Colonic mucosa (tissue), 4 donors: Measurements from ENCODE around the gene PRPS1L1. TPM values are rescaled to one million over a fixed set of nuclear protein-coding genes. Genes with fewer than 3 reads are reported as not detected.

Experiments
- DNase-seq: peaks from one replicate; pipeline ENCODE4 v3.0.0-alpha.2; 2020
- H3K27ac ChIP-seq: fragments of 200-600 bp; one replicate; pipeline ENCODE4 v1.8.0; 2021
- H3K27me3 ChIP-seq: fragments of 200-600 bp; one replicate; pipeline ENCODE4 v1.8.0; 2021
- H3K36me3 ChIP-seq: fragments of 200-600 bp; one replicate; pipeline ENCODE4 v1.8.0; 2021
- H3K4me1 ChIP-seq: fragments of 200-600 bp; one replicate; pipeline ENCODE4 v1.8.0; 2021; ENCODE audit warnings: mild to moderate bottlenecking
- H3K4me3 ChIP-seq: fragments of 200-600 bp; one replicate; pipeline ENCODE4 v1.8.0; 2021
- H3K9ac ChIP-seq, 2 donors: one replicate each; pipeline ENCODE4 v1.7.0; 2013; ENCODE audit warnings: control low read depth in 2 of 2, low read depth in 2 of 2, low read length in 2 of 2
- H3K9me3 ChIP-seq: fragments of 200-600 bp; one replicate; pipeline ENCODE4 v1.8.0; 2021
- intact Hi-C: fragments of 100-400 bp; cut with DNase I; formaldehyde crosslinking; loops from one replicate; pipeline ENCODE4 v1.14.1; 2022
- total RNA-seq, 2 donors: library from RNA; stranded (reverse); fragmentation: NEBNext Ultra II Directional in 1 of 2; extraction: Animal tissue kit (Norgen Biotek cat#: 25700) in 1 of 2; gene quantifications; one replicate each; pipeline ENCODE4 v1.2.1, GENCODE V29; 2021
- TF ChIP-seq, protein P1 (sequence below): fragments of 200-600 bp; IDR thresholded peaks from one replicate; pipeline ENCODE4 v1.8.0; 2022; ENCODE audit warnings: antibody characterized with exemption, mild to moderate bottlenecking
- donor health status: healthy.
- donor health status: DM: no; HTN: no; CAD: no.
- donor health status: DM: no; HTN: no; CAD: no.

Gene PRPS1L1
- total RNA-seq: not detected

DNA sequence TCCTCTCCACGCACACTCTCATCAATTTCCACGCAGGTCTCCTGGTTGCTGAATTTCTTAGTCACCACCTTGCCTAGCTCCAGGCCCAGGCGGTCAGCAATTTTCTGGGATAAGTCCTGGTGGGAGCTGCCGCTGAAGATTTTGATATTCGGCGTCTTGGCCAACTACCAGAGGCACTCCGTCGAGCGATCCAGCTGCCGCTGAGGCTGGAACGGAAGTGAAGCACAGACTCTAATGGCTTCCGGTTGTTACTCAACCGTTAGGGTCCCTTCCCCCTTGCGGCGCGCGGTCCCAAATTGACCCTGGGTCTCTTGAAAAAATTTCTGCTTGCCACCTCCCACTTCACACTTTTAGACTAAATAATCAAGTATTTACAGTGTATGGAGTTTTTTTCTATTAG is at the start of gene PRPS1L1:
TSS of gene PRPS1L1 (minus strand) at position 219 of the 400 bp plus-strand sequence.
- H3K27me3 ChIP-seq: no peaks in the 10 kb centered on the region
- DNase-seq: no peak
- H3K36me3 ChIP-seq: no peaks in the 10 kb centered on the region
- no peak within 1 kb of the TSS for H3K4me3 ChIP-seq
- intact Hi-C loops: no loop called here
- H3K9me3 ChIP-seq: no peaks in the 10 kb centered on the region
- H3K27ac ChIP-seq: no peak within 1 kb of the TSS
- TF ChIP-seq, protein P1, sequence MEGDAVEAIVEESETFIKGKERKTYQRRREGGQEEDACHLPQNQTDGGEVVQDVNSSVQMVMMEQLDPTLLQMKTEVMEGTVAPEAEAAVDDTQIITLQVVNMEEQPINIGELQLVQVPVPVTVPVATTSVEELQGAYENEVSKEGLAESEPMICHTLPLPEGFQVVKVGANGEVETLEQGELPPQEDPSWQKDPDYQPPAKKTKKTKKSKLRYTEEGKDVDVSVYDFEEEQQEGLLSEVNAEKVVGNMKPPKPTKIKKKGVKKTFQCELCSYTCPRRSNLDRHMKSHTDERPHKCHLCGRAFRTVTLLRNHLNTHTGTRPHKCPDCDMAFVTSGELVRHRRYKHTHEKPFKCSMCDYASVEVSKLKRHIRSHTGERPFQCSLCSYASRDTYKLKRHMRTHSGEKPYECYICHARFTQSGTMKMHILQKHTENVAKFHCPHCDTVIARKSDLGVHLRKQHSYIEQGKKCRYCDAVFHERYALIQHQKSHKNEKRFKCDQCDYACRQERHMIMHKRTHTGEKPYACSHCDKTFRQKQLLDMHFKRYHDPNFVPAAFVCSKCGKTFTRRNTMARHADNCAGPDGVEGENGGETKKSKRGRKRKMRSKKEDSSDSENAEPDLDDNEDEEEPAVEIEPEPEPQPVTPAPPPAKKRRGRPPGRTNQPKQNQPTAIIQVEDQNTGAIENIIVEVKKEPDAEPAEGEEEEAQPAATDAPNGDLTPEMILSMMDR: no peak
- H3K9ac ChIP-seq: no peak within 1 kb of the TSS
- no peaks in the 10 kb centered on the region for H3K4me1 ChIP-seq

DNA sequence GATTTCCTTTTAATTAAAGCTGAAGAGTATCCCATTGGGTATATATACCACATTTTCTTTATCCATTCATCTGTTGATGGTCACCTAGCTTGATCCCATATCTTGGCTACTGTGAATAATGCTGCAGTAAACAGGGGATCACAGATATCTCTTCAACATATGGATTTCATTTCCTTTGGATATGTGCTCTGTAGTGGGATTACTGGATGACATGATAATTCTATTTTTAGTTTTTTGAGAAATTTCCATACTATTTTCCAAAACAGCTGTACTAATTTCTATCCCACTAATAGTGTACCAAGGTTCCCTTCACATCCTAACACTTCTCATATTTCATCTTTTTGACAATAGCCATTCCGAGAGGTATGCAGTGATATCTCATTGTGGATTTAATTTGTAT is 48.8 kb upstream of the PRPS1L1 start:
- H3K9me3 ChIP-seq: no peaks in the 10 kb centered on the region
- TF ChIP-seq, protein P1: no peak
- H3K9ac ChIP-seq: no peak overlapping the region
- no peak overlapping the region for H3K4me3 ChIP-seq
- intact Hi-C loops: no loop called here
- no peak for DNase-seq
- H3K27ac ChIP-seq: no peak overlapping the region
- H3K27me3 ChIP-seq: no peaks in the 10 kb centered on the region
- H3K36me3 ChIP-seq: no peaks in the 10 kb centered on the region
- H3K4me1 ChIP-seq: no peaks in the 10 kb centered on the region

DNA sequence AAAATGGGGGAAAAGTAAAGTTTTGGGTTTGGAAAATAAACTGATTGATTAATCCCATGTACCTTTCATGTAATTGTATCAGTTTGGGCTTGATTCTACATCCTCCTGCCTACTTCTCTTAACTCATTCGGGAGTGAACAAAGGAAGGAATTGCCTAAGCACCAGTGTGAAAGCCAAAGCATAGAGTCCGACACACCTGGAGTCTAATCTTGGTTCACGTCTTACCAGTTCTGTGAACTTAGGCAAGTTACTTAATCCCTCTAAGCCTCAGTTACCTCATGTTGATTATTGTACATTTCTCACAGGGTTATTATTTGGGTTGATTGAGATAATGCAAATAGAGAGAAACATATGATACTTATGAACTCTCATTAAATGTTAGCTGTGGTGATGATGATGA is 41.1 kb upstream of the PRPS1L1 start:
- H3K9ac ChIP-seq: no peak overlapping the region
- H3K4me1 ChIP-seq: no peaks in the 10 kb centered on the region
- DNase-seq: no peak
- H3K36me3 ChIP-seq: no peaks in the 10 kb centered on the region
- H3K27ac ChIP-seq: no peak overlapping the region
- intact Hi-C loops: loop anchor here (10.0 kb wide), 1 partner anchor 276 kb away; no protein-coding TSS in a partner anchor
- TF ChIP-seq, protein P1: no peak
- H3K9me3 ChIP-seq: no peaks in the 10 kb centered on the region
- H3K4me3 ChIP-seq: no peak overlapping the region
- no peaks in the 10 kb centered on the region for H3K27me3 ChIP-seq

DNA sequence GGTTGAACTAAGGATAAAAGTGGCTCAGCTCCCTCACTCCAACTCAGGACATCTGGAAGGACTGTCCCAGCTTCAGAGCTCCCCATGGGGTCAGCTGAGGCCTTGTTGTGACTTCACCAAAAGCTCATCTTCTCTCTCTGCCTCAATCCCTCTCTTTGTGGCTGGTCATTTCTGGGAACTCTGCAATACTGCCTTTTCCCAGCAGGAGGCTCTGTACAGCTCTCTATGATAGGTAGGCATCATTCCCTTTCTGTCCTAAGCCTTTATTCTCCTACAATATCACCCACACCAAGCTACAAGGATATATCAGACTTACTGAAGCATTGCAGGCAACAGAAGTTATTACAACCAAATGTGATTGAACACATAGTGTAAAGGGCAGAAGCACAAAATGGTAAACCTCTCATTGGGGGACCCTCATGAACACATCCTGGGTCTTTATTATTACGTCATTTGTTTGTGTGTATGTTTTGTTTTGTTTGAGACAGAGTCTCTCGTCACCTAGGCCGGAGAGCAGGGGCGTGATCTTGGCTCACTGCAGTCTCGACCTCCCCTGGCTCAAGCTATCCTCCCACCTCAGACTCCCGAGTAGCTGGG is 36.7 kb upstream of the PRPS1L1 start:
- TF ChIP-seq, protein P1: peak; percentile 33
- no peaks in the 10 kb centered on the region for H3K4me1 ChIP-seq
- H3K27ac ChIP-seq: no peak overlapping the region
- H3K27me3 ChIP-seq: no peaks in the 10 kb centered on the region
- H3K9ac ChIP-seq: no peak overlapping the region
- H3K9me3 ChIP-seq: no peaks in the 10 kb centered on the region
- intact Hi-C loops: loop anchor here (10.0 kb wide), 1 partner anchor 280 kb away; no protein-coding TSS in a partner anchor
- no peaks in the 10 kb centered on the region for H3K36me3 ChIP-seq
- H3K4me3 ChIP-seq: no peak overlapping the region
- peak; percentile 47 for DNase-seq

DNA sequence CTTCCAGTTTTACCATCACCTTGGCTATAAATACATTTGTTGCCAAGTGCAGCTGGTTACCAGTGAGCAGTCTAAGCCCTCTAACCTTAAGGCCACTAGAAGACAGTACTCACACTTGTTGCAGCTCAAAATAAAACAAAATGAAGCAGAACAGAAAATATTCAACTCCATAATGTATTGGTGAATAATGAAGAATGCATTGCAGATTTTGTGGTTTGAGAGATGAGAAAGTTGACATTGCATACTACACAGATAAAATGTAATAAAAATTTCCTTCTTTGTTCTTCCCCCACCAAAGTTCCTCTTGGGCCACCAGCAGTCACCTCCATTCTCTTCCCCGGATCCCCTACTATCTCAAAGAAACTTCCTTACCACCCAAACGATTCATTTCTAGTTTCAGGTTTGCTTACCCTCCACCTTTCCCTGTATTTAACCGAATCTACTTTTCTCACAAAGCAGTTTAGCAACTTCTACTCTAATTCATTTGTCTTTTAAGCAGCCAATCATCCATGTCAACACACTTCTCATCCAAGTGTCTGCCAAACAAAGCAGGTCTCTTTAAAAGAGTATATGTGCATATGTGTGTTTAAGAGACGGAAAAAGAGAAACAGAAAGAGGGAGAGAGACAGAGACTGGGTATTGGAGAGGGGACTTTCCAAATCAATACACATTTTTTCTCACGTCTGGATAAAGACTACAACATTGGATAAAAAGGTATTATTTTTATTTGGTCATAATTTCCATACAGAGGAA is 35.7 kb upstream of the PRPS1L1 start:
- no peak overlapping the region for H3K27ac ChIP-seq
- H3K27me3 ChIP-seq: no peaks in the 10 kb centered on the region
- no peak overlapping the region for H3K9ac ChIP-seq
- H3K4me1 ChIP-seq: no peaks in the 10 kb centered on the region
- H3K4me3 ChIP-seq: no peak overlapping the region
- intact Hi-C loops: loop anchor here (10.0 kb wide), 1 partner anchor 281 kb away; no protein-coding TSS in a partner anchor
- H3K36me3 ChIP-seq: no peaks in the 10 kb centered on the region
- H3K9me3 ChIP-seq: no peaks in the 10 kb centered on the region
- DNase-seq: no peak
- TF ChIP-seq, protein P1: no peak
